ENCODE results near the gene SERAC1.
A peak's percentile ranks its signal among the peaks of the same experiment; 100 is the strongest.
"Not testable (repeated sequence)": the region's sequence is repeated elsewhere in the genome, so short reads cannot be mapped to it uniquely, and the experiment has no call there.

The SERAC1 gene

DNA sequence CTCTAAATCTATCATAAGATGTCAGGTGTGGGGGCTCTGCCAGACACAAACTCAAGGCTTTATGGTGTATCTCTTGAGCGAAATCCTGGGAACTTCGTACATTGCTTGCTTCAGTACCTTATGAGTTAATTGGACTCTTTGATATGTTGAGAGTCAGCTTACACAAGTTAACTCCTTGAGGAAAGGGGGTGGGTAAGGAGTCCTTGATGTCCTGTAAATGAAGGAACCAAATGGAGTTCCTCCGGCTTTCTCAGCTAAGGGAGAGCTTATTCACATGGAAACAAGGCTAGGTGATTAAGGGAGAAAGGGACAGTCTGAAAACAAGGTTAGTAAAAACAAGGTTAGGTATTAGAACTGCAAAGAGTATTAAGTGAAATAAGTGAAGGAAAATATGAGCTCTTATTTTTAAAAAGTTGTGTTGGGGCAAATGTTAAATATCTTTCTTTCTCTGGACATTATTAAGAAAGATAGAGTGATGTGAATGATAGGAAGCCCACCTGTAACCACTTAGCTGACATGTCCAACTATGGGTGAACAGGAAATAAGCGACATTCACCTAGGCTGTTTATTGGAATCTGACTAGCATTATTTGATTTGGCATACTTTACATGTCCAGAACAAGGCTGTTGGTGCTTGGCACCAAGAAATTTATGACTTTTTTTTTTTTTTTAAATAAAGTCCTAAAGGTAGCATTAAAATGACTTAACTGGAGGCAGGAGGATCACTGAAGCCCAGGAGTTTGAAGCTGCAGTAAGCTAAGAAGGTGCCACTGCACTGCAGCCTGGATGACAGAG is 26.6 kb upstream of the SERAC1 start:
- WGBS (ENCODE audit: insufficient coverage, insufficient read length): no CpG with 5 or more reads among the region's 4 CpGs
- Histone ChIP-seq H3K4me1 (ENCODE audit: control insufficient read depth, insufficient read depth, low read length) (no peaks in the 10 kb centered on the region), H3K27ac (ENCODE audit: low read length) (no peak overlapping the region), H3K27me3 (ENCODE audit: control insufficient read depth, insufficient read depth, low read length) (no peaks in the 10 kb centered on the region), H3K4me3 (ENCODE audit: low read length) (no peak overlapping the region), H3K36me3 (ENCODE audit: control insufficient read depth, insufficient read depth, low read length) (no peaks in the 10 kb centered on the region), H3K9me3 (ENCODE audit: control insufficient read depth, insufficient read depth, low read length) (no peaks in the 10 kb centered on the region)
- DNase-seq (ENCODE audit: low read depth, low spot score): peak; percentile 54

DNA sequence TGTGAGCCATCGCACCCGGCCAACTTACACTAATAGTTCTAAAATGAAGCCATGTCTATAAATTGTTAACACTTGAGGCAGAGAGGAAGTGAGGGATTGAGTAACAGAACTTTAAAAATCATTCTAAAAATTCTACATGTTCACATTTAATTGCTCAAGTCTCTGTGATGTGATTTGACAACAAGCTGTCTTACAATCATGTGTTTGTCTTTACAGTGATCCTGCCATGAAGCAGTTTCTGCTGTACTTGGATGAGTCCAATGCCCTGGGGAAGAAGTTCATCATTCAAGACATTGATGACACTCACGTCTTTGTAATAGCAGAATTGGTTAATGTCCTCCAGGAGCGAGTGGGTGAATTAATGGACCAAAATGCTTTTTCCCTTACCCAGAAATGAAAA is 23.7 kb upstream of the SERAC1 start:
- Histone ChIP-seq H3K4me3 (ENCODE audit: low read length) (no peak overlapping the region), H3K9me3 (ENCODE audit: control insufficient read depth, insufficient read depth, low read length) (no peaks in the 10 kb centered on the region), H3K36me3 (ENCODE audit: control insufficient read depth, insufficient read depth, low read length) (no peaks in the 10 kb centered on the region), H3K27me3 (ENCODE audit: control insufficient read depth, insufficient read depth, low read length) (no peaks in the 10 kb centered on the region), H3K4me1 (ENCODE audit: control insufficient read depth, insufficient read depth, low read length) (no peaks in the 10 kb centered on the region), H3K27ac (ENCODE audit: low read length) (no peak overlapping the region)
- DNase-seq (ENCODE audit: low read depth, low spot score): no peak
- WGBS (ENCODE audit: insufficient coverage, insufficient read length): no CpG with 5 or more reads among the region's 4 CpGs

GRCh38 chr6:158191032-158191431 is 23.0 kb upstream of the SERAC1 start:
- no peaks in the 10 kb centered on the region for H3K27me3 ChIP-seq (ENCODE audit: control insufficient read depth, insufficient read depth, low read length)
- no peaks in the 10 kb centered on the region for H3K4me1 ChIP-seq (ENCODE audit: control insufficient read depth, insufficient read depth, low read length)
- H3K4me3 ChIP-seq (ENCODE audit: low read length): no peak overlapping the region
- H3K9me3 ChIP-seq (ENCODE audit: control insufficient read depth, insufficient read depth, low read length): no peaks in the 10 kb centered on the region
- DNase-seq (ENCODE audit: low read depth, low spot score): no peak
- no peaks in the 10 kb centered on the region for H3K36me3 ChIP-seq (ENCODE audit: control insufficient read depth, insufficient read depth, low read length)
- no CpG with 5 or more reads among the region's 1 CpG for WGBS (ENCODE audit: insufficient coverage, insufficient read length)
- no peak overlapping the region for H3K27ac ChIP-seq (ENCODE audit: low read length)

- no peak overlapping the region for H3K4me3 ChIP-seq (ENCODE audit: low read length)
- no peaks in the 10 kb centered on the region for H3K27me3 ChIP-seq (ENCODE audit: control insufficient read depth, insufficient read depth, low read length)
- no peak for DNase-seq (ENCODE audit: low read depth, low spot score)
- no peak overlapping the region for H3K27ac ChIP-seq (ENCODE audit: low read length)
- H3K36me3 ChIP-seq (ENCODE audit: control insufficient read depth, insufficient read depth, low read length): no peaks in the 10 kb centered on the region
- H3K9me3 ChIP-seq (ENCODE audit: control insufficient read depth, insufficient read depth, low read length): no peaks in the 10 kb centered on the region
- H3K4me1 ChIP-seq (ENCODE audit: control insufficient read depth, insufficient read depth, low read length): no peaks in the 10 kb centered on the region
- WGBS (ENCODE audit: insufficient coverage, insufficient read length): no CpG with 5 or more reads among the region's 3 CpGs
These were observed 20.5 kb upstream of the SERAC1 start for GRCh38 chr6:158188591-158188990.

GRCh38 chr6:158185729-158186456 is 17.8 kb upstream of the SERAC1 start:
- Histone ChIP-seq H3K36me3 (ENCODE audit: control insufficient read depth, insufficient read depth, low read length) (no peaks in the 10 kb centered on the region), H3K27ac (ENCODE audit: low read length) (no peak overlapping the region), H3K27me3 (ENCODE audit: control insufficient read depth, insufficient read depth, low read length) (no peaks in the 10 kb centered on the region), H3K4me3 (ENCODE audit: low read length) (no peak overlapping the region), H3K9me3 (ENCODE audit: control insufficient read depth, insufficient read depth, low read length) (no peaks in the 10 kb centered on the region), H3K4me1 (ENCODE audit: control insufficient read depth, insufficient read depth, low read length) (no peaks in the 10 kb centered on the region)
- DNase-seq (ENCODE audit: low read depth, low spot score): no peak
- WGBS (ENCODE audit: insufficient coverage, insufficient read length): 100% methylated on average over 1 of the region's 8 CpGs

GRCh38 chr6:158184608-158185007 is 16.5 kb upstream of the SERAC1 start:
- Histone ChIP-seq H3K4me3 (ENCODE audit: low read length) (no peak overlapping the region), H3K27me3 (ENCODE audit: control insufficient read depth, insufficient read depth, low read length) (no peaks in the 10 kb centered on the region), H3K9me3 (ENCODE audit: control insufficient read depth, insufficient read depth, low read length) (no peaks in the 10 kb centered on the region), H3K27ac (ENCODE audit: low read length) (no peak overlapping the region), H3K36me3 (ENCODE audit: control insufficient read depth, insufficient read depth, low read length) (no peaks in the 10 kb centered on the region), H3K4me1 (ENCODE audit: control insufficient read depth, insufficient read depth, low read length) (no peaks in the 10 kb centered on the region)
- DNase-seq (ENCODE audit: low read depth, low spot score): no peak

- not testable (repeated sequence) for H3K4me3 ChIP-seq (ENCODE audit: low read length); H3K4me1 ChIP-seq (ENCODE audit: control insufficient read depth, insufficient read depth, low read length); H3K27ac ChIP-seq (ENCODE audit: low read length); H3K36me3 ChIP-seq (ENCODE audit: control insufficient read depth, insufficient read depth, low read length); DNase-seq (ENCODE audit: low read depth, low spot score); H3K9me3 ChIP-seq (ENCODE audit: control insufficient read depth, insufficient read depth, low read length); H3K27me3 ChIP-seq (ENCODE audit: control insufficient read depth, insufficient read depth, low read length)
- no CpG with 5 or more reads among the region's 16 CpGs for WGBS (ENCODE audit: insufficient coverage, insufficient read length)
These were observed 15.3 kb upstream of the SERAC1 start for GRCh38 chr6:158183174-158183972.

DNA sequence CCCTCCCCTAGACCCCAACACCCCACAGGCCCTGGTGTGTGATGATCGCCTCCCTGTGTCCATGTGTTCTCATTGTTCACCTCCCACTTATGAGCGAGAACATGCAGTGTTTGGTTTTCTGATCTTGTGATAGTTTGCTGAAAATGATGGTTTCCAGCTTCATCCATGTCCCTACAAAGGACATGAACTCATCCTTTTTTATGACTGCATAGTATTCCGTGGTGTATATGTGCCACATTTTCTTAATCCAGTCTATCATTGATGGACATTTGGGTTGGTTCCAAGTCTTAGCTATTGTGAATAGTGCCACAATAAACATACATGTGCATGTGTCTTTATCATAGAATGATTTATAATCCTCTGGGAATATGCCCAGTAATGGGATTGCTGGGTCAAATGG is 9.7 kb upstream of the SERAC1 start:
- not testable (repeated sequence) for H3K27me3 ChIP-seq (ENCODE audit: control insufficient read depth, insufficient read depth, low read length); H3K27ac ChIP-seq (ENCODE audit: low read length); H3K4me3 ChIP-seq (ENCODE audit: low read length); H3K4me1 ChIP-seq (ENCODE audit: control insufficient read depth, insufficient read depth, low read length); H3K36me3 ChIP-seq (ENCODE audit: control insufficient read depth, insufficient read depth, low read length); DNase-seq (ENCODE audit: low read depth, low spot score); H3K9me3 ChIP-seq (ENCODE audit: control insufficient read depth, insufficient read depth, low read length)
- WGBS (ENCODE audit: insufficient coverage, insufficient read length): no CpG with 5 or more reads among the region's 3 CpGs

GRCh38 chr6:158175111-158175510 is 7.0 kb upstream of the SERAC1 start:
- DNase-seq (ENCODE audit: low read depth, low spot score): no peak

DNA sequence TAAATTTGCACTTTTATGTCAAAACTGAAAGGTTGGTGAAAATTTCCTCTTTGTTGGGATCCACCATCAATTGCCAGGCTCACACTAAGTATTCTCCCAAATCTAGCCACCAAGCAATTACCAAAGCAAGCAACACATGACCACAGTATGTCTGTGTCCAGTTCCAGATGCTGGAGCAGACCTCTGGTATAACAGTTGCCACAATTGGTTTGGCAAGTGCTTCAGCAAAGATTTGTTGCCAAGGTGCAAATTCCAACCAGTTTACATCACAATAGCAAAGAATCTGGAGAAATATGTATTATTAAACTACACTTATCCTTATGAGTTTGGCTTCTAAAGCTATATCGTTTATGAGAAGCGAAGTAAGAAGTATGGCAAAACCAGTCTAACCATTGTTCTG is 6.5 kb upstream of the SERAC1 start:
- no CpG with 5 or more reads among the region's 2 CpGs for whole genome bisulfite sequencing (ENCODE audit: insufficient coverage, insufficient read length)
- no peaks in the 10 kb centered on the region for H3K27me3 ChIP-seq (ENCODE audit: control insufficient read depth, insufficient read depth, low read length)
- H3K36me3 ChIP-seq (ENCODE audit: control insufficient read depth, insufficient read depth, low read length): no peaks in the 10 kb centered on the region; the same call in 1 of the 2 replicates
- H3K4me3 ChIP-seq (ENCODE audit: low read length): no peak overlapping the region
- 0 out of 2 replicates have a peak, but pooled peaks cover 1% of the 10 kb centered on the region for H3K4me1 ChIP-seq (ENCODE audit: control insufficient read depth, insufficient read depth, low read length)
- no peaks in the 10 kb centered on the region for H3K9me3 ChIP-seq (ENCODE audit: control insufficient read depth, insufficient read depth, low read length)
- DNase-seq (ENCODE audit: low read depth, low spot score): no peak
- no peak overlapping the region for H3K27ac ChIP-seq (ENCODE audit: low read length)

More at GRCh38 chr6:158175111-158175510, 7.0 kb upstream of the SERAC1 start:
- Histone ChIP-seq H3K27me3 (ENCODE audit: control insufficient read depth, insufficient read depth, low read length) (no peaks in the 10 kb centered on the region), H3K36me3 (ENCODE audit: control insufficient read depth, insufficient read depth, low read length) (no peaks in the 10 kb centered on the region; the same call in 1 of the 2 replicates), H3K4me1 (ENCODE audit: control insufficient read depth, insufficient read depth, low read length) (0 out of 2 replicates have a peak, but pooled peaks cover 1% of the 10 kb centered on the region), H3K27ac (ENCODE audit: low read length) (no peak overlapping the region), H3K4me3 (ENCODE audit: low read length) (no peak overlapping the region), H3K9me3 (ENCODE audit: control insufficient read depth, insufficient read depth, low read length) (no peaks in the 10 kb centered on the region)
- WGBS (ENCODE audit: insufficient coverage, insufficient read length): no CpG with 5 or more reads among the region's 3 CpGs
